SK-N-SH (cell line): ENCODE results near the gene SLC6A8. TPM values are rescaled to one million over a fixed set of nuclear protein-coding genes. Genes with fewer than 3 reads are reported as not detected.
"Not testable (repeated sequence)": the region's sequence is repeated elsewhere in the genome, so short reads cannot be mapped to it uniquely, and the experiment has no call there.

Experiments
- CTCF ChIA-PET: fragments of 300-600, 350-600 bp; formaldehyde crosslinking; extraction: SDS; loops from one replicate; lab custom pipeline; 2021; lab: Yijun Ruan, JAX
- POLR2A ChIA-PET: fragments of 350-600 bp; sonication (Branson Sonifier 250); formaldehyde crosslinking; extraction: SDS; loops from one replicate; lab custom pipeline; 2020; ENCODE audit warnings: antibody characterized with exemption, inconsistent platforms; lab: Yijun Ruan, JAX
- DNase-seq: peaks from one replicate; pipeline ENCODE4 v3.0.0; 2012
- H2AFZ ChIP-seq: fragments of 200-600 bp; sonication (generic); 2 replicates; pipeline ENCODE4 v1.8.1; 2016; ENCODE audit warnings: antibody characterized with exemption, mild to moderate bottlenecking, low read depth
- H3F3A ChIP-seq: fragments of 200-600 bp; sonication (generic); replicated peaks from 2 replicates; pipeline ENCODE3; 2016; ENCODE audit warnings: antibody characterized with exemption, mild to moderate bottlenecking; ENCODE audit not compliant: insufficient read depth
- H3K27ac ChIP-seq, 2 experiments: fragments of 200-500 bp in 1 of 2; fragments of 200-600 bp in 1 of 2; sonication (Bioruptor generic) in 1 of 2; sonication (generic), shearing (Covaris generic) in 1 of 2; 2 replicates each; pipeline versions ENCODE4 v1.5.1 to v1.6.1; 2014 to 2016; ENCODE audit warnings: low read depth in 2 of 2, inconsistent platforms in 1 of 2, low read length in 1 of 2, mild to moderate bottlenecking in 1 of 2, mixed read lengths in 1 of 2
- H3K27me3 ChIP-seq: fragments of 200-600 bp; sonication (generic), shearing (Covaris generic); 2 replicates; pipeline ENCODE4 v1.6.1; 2016; ENCODE audit warnings: mixed run types; ENCODE audit not compliant: insufficient read depth
- H3K36me3 ChIP-seq, 2 experiments: fragments of 200-500 bp in 1 of 2; fragments of 200-600 bp in 1 of 2; sonication (Bioruptor generic) in 1 of 2; sonication (generic) in 1 of 2; replicated peaks in 1 of 2; 2 replicates each; pipeline versions ENCODE3 to v1.5.1; 2014 to 2016; ENCODE audit warnings: low read length in 1 of 2, mild to moderate bottlenecking in 1 of 2; ENCODE audit not compliant: insufficient read depth in 2 of 2, control insufficient read depth in 1 of 2
- H3K4me1 ChIP-seq, 2 experiments: fragments of 200-500 bp in 1 of 2; fragments of 200-600 bp in 1 of 2; sonication (Bioruptor generic) in 1 of 2; sonication (generic), shearing (Covaris generic) in 1 of 2; 2 replicates each; pipeline versions ENCODE4 v1.5.1 to v1.6.1; 2014 to 2016; ENCODE audit warnings: low read depth in 1 of 2, low read length in 1 of 2, mixed run types in 1 of 2; ENCODE audit not compliant: insufficient read depth in 2 of 2, control insufficient read depth in 1 of 2
- H3K4me2 ChIP-seq: fragments of 200-600 bp; sonication (generic), shearing (Covaris generic); 2 replicates; pipeline ENCODE4 v1.6.1; 2017; ENCODE audit warnings: mixed run types
- H3K4me3 ChIP-seq, 2 experiments: fragments of 200-500 bp in 1 of 2; fragments of 200-600 bp in 1 of 2; sonication (Bioruptor generic) in 1 of 2; sonication (generic), shearing (Covaris generic) in 1 of 2; 2 replicates each; pipeline versions ENCODE4 v1.5.1 to v1.8.1; 2014 to 2016; ENCODE audit warnings: low read depth in 2 of 2, inconsistent platforms in 1 of 2, low read length in 1 of 2, mild to moderate bottlenecking in 1 of 2, mixed read lengths in 1 of 2, moderate library complexity in 1 of 2
- H3K79me2 ChIP-seq: fragments of 200-600 bp; sonication (generic); 2 replicates; pipeline ENCODE4 v1.8.1; 2017; ENCODE audit warnings: mild to moderate bottlenecking; ENCODE audit not compliant: insufficient read depth
- H3K9ac ChIP-seq: fragments of 200-600 bp; sonication (generic); 2 replicates; pipeline ENCODE4 v1.6.1; 2017; ENCODE audit warnings: mixed run types
- H3K9me2 ChIP-seq: fragments of 200-600 bp; sonication (generic); 2 replicates; pipeline ENCODE4 v1.6.1; 2017; ENCODE audit warnings: mixed run types
- H3K9me3 ChIP-seq: fragments of 200-600 bp; sonication (generic); 2 replicates; pipeline ENCODE4 v1.6.1; 2017; ENCODE audit warnings: mixed run types, mild to moderate bottlenecking, moderate library complexity
- H4K20me1 ChIP-seq: fragments of 200-600 bp; sonication (generic); 2 replicates; pipeline ENCODE4 v1.6.1; 2017; ENCODE audit warnings: mild to moderate bottlenecking, mixed run types; ENCODE audit not compliant: insufficient read depth
- NRF1 ChIP-seq: IDR thresholded peaks from 2 replicates; pipeline ENCODE4 v1.6.1; 2012; ENCODE audit warnings: low read depth, mild to moderate bottlenecking, low read length
- RFX5 ChIP-seq: IDR thresholded peaks from 2 replicates; pipeline ENCODE4 v1.6.1; 2012; ENCODE audit warnings: mild to moderate bottlenecking, improper control_type of control experiment, low read length
- WGBS: methylation state at CpG from one replicate; pipeline ENCODE4 v1.1.6; 2017; ENCODE audit warnings: low lambda C conversion rate; 5-methylcytosine and 5-hydroxymethylcytosine counted together
- polyA plus RNA-seq, 3 experiments: library from polyadenylated mRNA; depleted of rRNA; stranded (reverse); fragments of >200 nt; gene quantifications; 2 replicates each; pipeline ENCODE4 v1.2.3, GENCODE V29; 2012
- TF ChIP-seq, protein P1 (sequence below): IDR thresholded peaks from 2 replicates; pipeline ENCODE4 v1.4.0; 2012; ENCODE audit warnings: low read depth
- TF ChIP-seq, protein P2 (sequence below): fragments of 200-600 bp; sonication (generic); IDR thresholded peaks from 2 replicates; pipeline ENCODE4 v1.6.1; 2017; ENCODE audit warnings: antibody characterized with exemption, mild to moderate bottlenecking, moderate library complexity

Gene SLC6A8
- polyA plus RNA-seq, 1 of the 3 experiments (the other 2 are of a cell fraction), result 30.8 TPM

DNA sequence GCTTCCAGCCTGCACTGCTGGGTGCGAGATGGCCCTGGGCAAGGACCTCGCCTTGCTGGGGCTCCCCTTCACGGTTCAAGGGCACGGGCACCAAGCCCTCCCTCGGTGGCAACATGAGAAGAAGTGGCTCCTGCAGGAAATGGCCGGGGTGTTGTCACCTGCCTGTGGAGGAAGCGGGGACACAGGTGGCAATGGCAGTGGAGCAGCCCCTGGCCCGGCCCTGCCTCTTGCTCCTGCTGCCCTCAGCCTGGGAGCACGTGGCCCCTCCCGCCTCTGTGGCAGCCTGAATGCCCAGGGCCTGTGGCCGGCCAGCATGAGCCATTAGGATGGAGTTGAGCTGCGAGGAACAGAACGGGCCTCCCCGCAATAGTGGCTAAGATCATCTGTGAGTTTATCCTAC, 53.7 kb downstream of the SLC6A8 start:
- POLR2A ChIA-PET, result no interaction called here
- 42% methylated on average over 9 of the region's 14 CpGs for WGBS
- Histone ChIP-seq H4K20me1 (no peaks in the 10 kb centered on the region), H3K9ac (no peak overlapping the region), H3K79me2 (no peaks in the 10 kb centered on the region), H3K27ac (no peak overlapping the region), H3K27me3 (no peaks in the 10 kb centered on the region; the same call in none of the 2 replicates), H2AFZ (no peak overlapping the region), H3K36me3 (peaks cover 0 to 4% of the 10 kb centered on the region in 2 experiments), H3F3A (no peaks in the 10 kb centered on the region), H3K4me2 (no peak overlapping the region), H3K9me3 (no peaks in the 10 kb centered on the region), H3K9me2 (no peaks in the 10 kb centered on the region), H3K4me1 (peaks cover 0 to 7% of the 10 kb centered on the region in 2 experiments; a peak in 1 of 4 replicates), H3K4me3 (no peak overlapping the region)
- DNase-seq, result no peak
- CTCF ChIA-PET, result no interaction called here
- no peak for TF ChIP-seq RFX5
- no peak for TF ChIP-seq NRF1
- TF ChIP-seq, protein P1, sequence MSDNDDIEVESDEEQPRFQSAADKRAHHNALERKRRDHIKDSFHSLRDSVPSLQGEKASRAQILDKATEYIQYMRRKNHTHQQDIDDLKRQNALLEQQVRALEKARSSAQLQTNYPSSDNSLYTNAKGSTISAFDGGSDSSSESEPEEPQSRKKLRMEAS, result no peak
- TF ChIP-seq, protein P2, sequence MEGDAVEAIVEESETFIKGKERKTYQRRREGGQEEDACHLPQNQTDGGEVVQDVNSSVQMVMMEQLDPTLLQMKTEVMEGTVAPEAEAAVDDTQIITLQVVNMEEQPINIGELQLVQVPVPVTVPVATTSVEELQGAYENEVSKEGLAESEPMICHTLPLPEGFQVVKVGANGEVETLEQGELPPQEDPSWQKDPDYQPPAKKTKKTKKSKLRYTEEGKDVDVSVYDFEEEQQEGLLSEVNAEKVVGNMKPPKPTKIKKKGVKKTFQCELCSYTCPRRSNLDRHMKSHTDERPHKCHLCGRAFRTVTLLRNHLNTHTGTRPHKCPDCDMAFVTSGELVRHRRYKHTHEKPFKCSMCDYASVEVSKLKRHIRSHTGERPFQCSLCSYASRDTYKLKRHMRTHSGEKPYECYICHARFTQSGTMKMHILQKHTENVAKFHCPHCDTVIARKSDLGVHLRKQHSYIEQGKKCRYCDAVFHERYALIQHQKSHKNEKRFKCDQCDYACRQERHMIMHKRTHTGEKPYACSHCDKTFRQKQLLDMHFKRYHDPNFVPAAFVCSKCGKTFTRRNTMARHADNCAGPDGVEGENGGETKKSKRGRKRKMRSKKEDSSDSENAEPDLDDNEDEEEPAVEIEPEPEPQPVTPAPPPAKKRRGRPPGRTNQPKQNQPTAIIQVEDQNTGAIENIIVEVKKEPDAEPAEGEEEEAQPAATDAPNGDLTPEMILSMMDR, result no peak

DNA sequence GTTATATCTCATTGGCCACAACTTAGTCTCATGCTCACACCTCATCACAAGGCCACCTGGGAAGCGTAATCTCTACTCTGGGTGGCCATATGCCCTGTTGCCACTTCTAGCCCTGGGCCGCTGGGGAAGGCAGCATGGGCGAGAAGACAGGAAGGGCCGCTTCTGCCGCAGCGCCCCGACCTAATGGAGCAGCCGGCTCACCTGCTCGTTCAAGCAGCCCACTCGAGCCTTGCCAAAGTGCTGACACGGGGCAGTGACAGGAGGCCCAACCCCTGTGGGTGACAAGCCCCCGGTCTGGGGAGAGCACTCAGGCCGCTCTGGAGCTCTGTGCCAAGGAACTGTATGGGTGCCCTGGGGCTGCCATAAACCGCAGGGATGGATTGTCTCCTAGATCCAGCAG, 54.4 kb downstream of the SLC6A8 start:
- POLR2A ChIA-PET, H3K9ac ChIP-seq, H3K27ac ChIP-seq, DNase-seq, H3K9me3 ChIP-seq, H3K4me1 ChIP-seq, H4K20me1 ChIP-seq, CTCF ChIA-PET, H3K4me2 ChIP-seq, H3K27me3 ChIP-seq, H3K4me3 ChIP-seq, H3K79me2 ChIP-seq, H3K9me2 ChIP-seq, H3K36me3 ChIP-seq, H2AFZ ChIP-seq, H3F3A ChIP-seq: not testable (repeated sequence)
- 49% methylated on average over 11 of the region's 14 CpGs for WGBS

DNA sequence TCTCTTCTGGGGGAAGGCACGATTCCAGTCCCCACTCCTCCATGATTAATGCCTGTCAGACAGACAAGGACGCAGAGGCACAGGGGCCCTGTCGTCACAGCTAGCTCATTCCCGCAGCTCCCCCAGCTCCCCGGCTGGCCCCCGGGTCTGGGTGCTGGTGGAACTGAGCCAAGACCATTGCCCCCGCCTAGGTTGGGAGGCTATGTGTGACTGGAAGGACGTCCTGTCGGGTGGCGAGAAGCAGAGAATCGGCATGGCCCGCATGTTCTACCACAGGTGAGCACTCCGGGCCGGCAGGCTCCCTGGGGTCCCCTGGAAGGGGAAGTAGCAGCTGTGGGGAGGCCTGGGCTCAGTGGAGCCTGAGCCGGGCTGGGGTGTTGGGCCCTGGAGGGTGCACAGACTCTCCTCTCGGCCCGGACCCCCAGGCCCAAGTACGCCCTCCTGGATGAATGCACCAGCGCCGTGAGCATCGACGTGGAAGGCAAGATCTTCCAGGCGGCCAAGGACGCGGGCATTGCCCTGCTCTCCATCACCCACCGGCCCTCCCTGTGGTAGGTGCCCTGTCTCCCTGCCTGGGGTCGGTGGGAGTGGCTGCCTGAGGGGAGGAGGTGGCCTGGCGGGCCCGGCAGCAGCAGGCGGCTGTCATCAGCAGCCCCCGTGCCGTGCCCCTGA, 55.2 kb downstream of the SLC6A8 start:
- H2AFZ ChIP-seq, H3K27me3 ChIP-seq, H3K79me2 ChIP-seq, H3K9ac ChIP-seq, H4K20me1 ChIP-seq, H3K36me3 ChIP-seq, H3K27ac ChIP-seq, H3K4me3 ChIP-seq, POLR2A ChIA-PET, DNase-seq, CTCF ChIA-PET, H3K4me2 ChIP-seq, H3K9me2 ChIP-seq, H3F3A ChIP-seq, H3K4me1 ChIP-seq, H3K9me3 ChIP-seq: not testable (repeated sequence)
- no CpG with 5 or more reads among the region's 32 CpGs for WGBS

DNA sequence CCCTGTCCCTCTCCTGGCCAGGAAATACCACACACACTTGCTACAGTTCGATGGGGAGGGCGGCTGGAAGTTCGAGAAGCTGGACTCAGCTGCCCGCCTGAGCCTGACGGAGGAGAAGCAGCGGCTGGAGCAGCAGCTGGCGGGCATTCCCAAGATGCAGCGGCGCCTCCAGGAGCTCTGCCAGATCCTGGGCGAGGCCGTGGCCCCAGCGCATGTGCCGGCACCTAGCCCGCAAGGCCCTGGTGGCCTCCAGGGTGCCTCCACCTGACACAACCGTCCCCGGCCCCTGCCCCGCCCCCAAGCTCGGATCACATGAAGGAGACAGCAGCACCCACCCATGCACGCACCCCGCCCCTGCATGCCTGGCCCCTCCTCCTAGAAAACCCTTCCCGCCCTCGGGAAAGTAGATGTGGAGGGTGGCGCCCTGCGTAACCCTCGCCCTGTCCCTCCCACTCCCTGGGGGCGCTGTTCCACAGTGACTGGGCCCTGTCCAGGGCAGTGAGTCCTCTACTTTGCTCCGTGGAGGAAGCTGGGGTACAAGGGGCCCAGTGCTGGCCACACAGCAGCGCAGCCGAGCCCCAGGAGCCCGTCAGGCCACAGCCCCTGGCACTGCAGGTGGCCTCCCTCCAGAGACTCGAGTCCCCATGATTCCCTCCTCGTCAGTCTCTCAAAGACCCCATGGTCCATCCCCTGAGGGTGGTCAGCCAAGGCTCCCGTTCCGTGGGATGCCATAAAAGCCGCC, 55.9 kb downstream of the SLC6A8 start:
- DNase-seq, H3K4me1 ChIP-seq, POLR2A ChIA-PET, H2AFZ ChIP-seq, H3K4me3 ChIP-seq, H4K20me1 ChIP-seq, CTCF ChIA-PET, H3K9me2 ChIP-seq, H3K27me3 ChIP-seq, H3K9ac ChIP-seq, H3K79me2 ChIP-seq, H3F3A ChIP-seq, H3K9me3 ChIP-seq, H3K4me2 ChIP-seq, H3K36me3 ChIP-seq, H3K27ac ChIP-seq: not testable (repeated sequence)
- 49% methylated on average over 7 of the region's 35 CpGs for WGBS
